Inflammatory macrophage treated with lipopolysaccharide for 1 hour (primary cell): ENCODE measurements around the gene STRADB.
"Not testable (repeated sequence)": the region's sequence is repeated elsewhere in the genome, so short reads cannot be mapped to it uniquely, and the experiment has no call there.

Experiments
- DNase-seq, 2 donors: peaks; one replicate each; pipeline ENCODE4 v3.0.0-alpha.2; 2020 to 2022

Gene STRADB

DNA sequence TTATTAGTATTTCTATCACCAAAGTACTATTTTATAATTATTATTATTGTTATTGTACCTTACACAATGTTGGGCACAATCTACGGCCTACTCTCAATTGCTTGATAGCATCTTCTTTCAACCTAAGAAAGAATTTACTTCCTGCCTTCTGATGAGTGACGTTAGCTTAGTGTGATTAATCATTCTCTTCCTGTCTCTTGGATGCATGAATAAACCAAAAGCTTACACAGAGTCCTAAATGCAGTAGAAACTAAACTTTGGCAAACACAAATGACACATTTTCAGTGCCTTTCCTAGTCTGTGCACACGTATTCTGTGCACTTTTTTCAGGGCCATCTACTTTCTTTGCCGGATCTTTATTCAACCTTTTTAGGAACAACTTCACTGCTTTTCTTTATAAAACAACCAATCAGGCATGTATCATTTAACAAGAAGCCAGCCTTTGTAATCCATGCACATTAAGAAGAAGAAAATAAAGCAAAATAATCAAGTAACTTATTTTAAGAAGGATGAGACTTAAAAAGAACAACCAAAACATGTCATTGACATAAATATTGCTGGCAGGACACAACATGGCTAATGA, 19.4 kb upstream of the STRADB start:
- DNase-seq, result peak in 1 of 2 donors; percentile 28

- DNase-seq, result peak; percentile 16 to 25
These were observed 18.7 kb upstream of the STRADB start for GRCh38 chr2:201432621-201433393.

DNA sequence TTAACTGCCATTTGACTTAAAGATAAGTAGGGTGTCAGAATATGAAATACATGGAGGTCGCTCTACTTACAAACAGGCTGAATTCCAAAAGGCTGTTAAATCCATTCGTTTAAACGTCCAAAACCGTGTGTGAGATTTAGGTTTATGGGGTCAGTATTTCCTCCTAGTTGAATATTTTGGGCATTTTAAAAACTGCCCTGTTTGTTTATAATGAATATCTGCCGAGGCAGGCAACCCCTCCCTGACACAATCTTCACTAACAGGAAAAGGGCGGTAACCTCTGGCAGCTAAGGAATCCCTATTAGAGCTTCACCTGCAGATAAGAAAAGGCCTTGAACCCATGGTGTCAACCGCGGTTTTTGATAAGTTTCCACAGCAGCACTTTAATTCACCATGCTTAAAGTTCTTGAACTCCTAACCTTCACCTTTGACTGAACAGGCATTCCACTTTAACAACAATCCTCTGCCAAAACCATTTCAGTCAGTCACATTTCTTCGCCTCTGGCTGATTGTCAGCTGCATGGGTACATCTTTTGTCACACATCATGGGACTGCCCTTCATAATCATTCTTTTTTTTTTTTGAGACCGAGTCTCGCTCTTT, 18.0 kb upstream of the STRADB start:
- DNase-seq, result no peak

GRCh38 chr2:201436141-201436540, 15.4 kb upstream of the STRADB start:
- DNase-seq, result no peak

- DNase-seq, result not testable (repeated sequence)
These were observed 12.1 kb upstream of the STRADB start for GRCh38 chr2:201439336-201439922.

DNA sequence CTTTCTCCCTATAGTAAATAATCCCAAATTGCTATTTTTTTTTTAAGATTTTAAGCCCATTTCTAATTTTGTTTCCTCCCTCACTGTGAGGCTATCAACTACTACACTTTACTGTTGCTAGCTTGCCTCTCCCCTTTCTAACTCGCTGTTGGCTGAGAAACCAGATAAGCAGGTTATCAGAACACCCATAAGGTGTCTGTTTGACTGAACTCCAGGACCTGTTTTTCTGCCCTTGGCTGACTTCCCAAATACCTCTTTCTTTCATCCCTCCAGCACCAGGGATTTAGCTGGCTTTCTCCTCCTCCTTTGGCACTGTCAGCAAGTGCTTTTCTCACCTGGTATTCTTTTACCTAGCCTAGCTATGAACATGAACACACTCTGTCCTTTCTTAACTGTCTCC, 11.4 kb upstream of the STRADB start:
- DNase-seq, result no peak

DNA sequence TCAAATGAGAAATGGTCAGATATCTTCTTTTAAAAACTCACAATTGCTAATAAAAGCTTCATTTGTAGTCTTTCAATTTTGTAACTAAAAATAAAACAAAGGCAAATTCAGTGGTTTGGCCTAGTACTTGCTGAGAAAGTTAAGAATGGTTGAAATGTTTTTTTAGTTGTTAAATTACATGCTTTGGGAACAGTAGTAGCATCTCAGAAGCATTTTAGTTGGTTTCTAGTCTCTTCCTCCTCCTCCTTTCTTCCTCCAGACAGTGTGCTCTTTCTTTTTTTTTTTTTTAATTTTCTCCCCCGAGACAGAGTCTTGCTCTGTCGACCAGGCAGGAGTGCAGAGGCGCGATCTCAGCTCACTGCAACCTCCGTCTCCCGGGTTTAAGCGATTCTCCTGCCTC, 10.1 kb upstream of the STRADB start:
- DNase-seq, result no peak

GRCh38 chr2:201444746-201445465, 6.6 kb upstream of the STRADB start:
- peak; percentile 41 to 59 for DNase-seq

DNA sequence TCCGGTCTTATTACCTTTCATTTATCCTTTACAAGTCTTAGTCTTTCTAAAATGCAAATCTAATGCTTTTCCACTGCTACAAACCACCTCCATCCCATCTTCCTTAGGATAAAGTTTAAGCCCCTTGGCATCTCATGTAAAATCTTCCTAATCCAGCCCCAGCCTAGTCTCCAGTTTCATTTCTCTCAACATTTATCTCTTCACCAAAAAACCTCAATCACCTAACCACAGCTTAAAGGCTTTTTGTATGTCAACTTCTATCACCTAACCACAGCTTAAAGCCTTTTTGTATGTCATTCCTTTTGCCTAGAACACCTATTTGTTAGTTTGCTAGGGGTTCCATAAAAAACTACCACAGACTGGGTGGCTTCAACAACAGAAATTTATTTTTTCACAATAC, 4.5 kb upstream of the STRADB start:
- no peak for DNase-seq

- no peak for DNase-seq
These were observed 3.5 kb upstream of the STRADB start for GRCh38 chr2:201448061-201448460.

- no peak for DNase-seq
These were observed 2.8 kb upstream of the STRADB start for GRCh38 chr2:201448701-201449100.

DNA sequence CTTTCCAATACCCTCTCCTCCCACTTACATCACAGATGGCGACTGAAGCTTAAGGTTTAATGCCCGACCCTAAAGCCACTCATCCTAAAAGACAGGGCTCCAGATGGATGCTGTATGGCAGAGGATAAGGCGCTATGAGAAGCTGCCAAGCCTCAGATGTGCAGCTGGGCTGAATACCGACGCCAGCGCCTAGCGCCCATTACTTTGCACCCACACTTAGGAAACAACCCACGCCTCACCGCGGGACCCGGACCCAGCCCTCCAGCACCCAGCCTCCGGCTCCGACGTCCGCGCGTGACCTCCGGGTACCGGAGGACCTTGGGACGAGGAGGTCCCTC, 617 bp upstream of the STRADB start:
- no peak for DNase-seq

GRCh38 chr2:201452058-201452921, 750 bp downstream of the STRADB start:
- peak in 1 of 2 donors; percentile 18 for DNase-seq

- no peak for DNase-seq
These were observed 1.5 kb downstream of the STRADB start for GRCh38 chr2:201452922-201453643.

GRCh38 chr2:201458381-201458780, 6.8 kb downstream of the STRADB start:
- no peak for DNase-seq

- DNase-seq, result no peak
These were observed 9.0 kb downstream of the STRADB start for GRCh38 chr2:201460532-201460931.

- DNase-seq, result no peak
These were observed 13.0 kb downstream of the STRADB start for GRCh38 chr2:201464547-201464946.

GRCh38 chr2:201465524-201465971, 14.0 kb downstream of the STRADB start:
- no peak for DNase-seq

- no peak for DNase-seq
These were observed 14.6 kb downstream of the STRADB start for GRCh38 chr2:201466050-201466675.

DNA sequence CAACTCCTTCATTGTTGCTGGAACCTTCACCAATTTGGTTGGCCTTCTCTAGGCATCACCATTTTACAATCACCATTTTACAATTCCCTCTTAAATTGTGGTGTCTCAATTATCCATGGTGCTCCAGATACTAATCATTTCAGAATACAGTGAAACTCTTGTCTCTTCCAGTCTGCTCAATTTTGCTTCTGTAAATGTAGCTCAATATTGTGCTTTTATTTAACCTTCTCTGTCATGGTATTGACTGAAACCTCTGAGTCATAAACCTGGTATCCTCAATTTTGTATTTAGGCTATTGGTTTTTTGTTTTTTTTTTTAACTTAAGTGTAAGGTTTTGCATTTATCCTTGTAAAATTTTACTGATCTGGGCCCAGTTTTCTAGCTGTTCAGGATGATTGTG, 16.1 kb downstream of the STRADB start:
- no peak for DNase-seq
